HG03095 (cell line): ENCODE data around the gene RPIA.
A peak's percentile ranks its signal among the peaks of the same experiment; 100 is the strongest.

Source experiments
- ATAC-seq: cut with Tn5 transposase; IDR thresholded peaks from one replicate; pipeline ENCODE4 v1.9.1; 2021; ENCODE audit warnings: moderate library complexity; ENCODE audit not compliant: unreplicated experiment

RPIA gene

DNA sequence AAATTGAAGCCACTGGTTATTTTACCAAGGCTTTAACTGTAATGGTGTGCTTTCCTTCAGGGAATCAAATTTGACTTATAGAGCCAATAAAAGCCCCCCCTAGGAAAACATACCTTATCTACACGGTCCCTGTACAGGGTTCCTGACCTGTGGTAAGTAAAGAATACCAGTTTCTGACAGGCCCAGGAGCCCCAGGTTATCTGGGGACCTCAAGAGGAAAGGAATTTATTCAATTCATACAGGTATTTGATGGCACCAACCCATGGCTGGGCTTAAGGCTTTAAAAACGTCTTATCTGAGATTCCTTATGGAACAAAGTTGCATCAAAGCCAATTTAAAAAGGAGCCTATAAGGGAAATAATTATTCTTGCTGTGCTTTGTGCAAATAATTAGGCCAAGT, 7.0 kb upstream of the RPIA start:
- no peak for ATAC-seq

DNA sequence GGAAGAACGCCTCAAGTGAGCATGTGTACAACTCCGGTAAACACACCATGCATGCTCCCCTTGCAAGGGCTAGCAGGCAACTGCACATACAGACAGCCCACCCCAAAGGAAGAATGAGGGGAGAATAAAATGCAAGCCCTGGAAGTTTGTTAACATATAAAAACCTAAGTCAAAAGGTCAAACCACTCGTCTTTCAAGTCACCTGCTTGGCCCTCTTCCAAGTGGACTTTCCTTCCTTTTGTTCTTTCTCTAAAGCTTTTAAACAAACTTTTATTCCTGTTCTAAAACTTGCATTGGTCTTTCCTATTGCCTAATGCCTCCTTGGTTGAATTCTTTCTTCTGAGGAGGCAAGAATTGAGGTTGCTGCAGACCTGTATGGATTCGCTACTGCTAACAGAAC, 5.2 kb upstream of the RPIA start:
- ATAC-seq: no peak

DNA sequence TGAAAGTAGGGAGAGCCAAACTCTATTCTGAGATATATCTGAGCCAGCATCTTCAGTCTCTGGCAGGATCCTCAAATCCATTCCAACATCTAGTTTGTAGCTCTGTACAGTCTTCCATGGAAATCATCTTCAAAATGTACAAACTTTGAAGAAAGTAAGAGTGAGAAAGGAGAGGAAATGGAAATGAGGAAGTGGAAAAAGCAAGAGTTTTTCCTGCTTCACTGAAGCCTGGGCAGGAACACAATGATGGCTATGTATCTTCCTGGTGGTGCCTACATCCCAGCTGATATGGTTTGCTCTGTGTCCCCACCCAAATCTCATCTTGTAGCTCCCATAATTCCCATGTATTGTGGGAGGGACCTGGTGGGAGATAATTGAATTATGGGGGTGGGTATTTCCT, 4.1 kb upstream of the RPIA start:
- no peak for ATAC-seq

DNA sequence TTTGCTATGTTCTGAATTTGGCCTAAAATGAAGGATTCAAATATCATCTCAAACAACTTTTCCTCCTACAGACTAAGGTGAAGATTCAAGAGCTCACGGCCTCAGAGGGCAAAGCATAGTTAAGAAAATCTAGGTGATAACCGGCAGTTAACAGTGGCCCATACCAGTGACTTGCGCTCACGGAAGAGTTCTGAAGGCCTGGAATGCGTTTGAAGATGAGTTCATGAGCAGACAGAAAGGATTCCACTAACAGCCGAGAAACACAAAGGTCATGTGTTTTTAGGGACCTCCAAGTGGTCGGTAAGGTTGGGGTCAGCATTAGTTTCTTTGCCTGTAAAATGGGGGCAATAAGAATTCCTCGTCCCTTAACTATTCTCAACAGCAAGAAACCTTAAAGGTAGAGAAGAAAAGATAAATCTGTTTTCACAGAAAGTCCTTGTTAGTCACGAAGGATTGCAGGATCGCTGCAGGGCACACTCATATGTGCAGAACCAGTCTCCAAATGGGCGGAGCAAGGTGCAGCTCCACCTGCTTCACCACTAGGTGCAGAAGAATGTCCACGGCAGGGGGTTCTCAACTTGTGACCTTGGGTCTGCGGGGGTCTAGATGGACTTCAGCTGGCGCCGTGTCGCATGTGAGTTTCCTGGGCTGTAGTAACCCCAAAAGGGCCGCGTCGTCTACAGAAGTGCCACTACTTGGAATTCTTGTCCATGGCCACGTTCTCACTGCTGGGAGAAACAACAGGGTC, 708 bp upstream of the RPIA start:
- peak; percentile 10 for ATAC-seq

DNA sequence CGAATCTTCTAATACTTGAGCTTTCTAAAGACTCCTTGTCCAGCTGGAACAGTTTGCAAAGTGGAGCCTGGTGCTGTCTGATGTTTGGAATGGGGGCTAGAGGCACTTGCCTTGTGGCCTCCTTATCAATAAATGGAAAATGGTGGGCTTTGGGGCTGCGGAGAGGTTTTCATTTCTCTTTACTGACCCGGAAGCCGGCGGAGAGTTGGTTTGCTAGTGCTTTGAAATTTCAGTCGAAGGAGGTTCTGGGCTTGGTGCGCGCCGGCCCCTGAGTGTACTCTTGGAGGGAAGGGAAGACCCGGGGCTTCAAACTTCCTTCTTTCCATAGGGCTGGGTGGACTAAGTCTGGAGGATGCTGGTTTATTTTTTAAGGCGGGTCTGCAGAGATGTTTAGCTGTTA, 714 bp downstream of the RPIA start:
- ATAC-seq: no peak

DNA sequence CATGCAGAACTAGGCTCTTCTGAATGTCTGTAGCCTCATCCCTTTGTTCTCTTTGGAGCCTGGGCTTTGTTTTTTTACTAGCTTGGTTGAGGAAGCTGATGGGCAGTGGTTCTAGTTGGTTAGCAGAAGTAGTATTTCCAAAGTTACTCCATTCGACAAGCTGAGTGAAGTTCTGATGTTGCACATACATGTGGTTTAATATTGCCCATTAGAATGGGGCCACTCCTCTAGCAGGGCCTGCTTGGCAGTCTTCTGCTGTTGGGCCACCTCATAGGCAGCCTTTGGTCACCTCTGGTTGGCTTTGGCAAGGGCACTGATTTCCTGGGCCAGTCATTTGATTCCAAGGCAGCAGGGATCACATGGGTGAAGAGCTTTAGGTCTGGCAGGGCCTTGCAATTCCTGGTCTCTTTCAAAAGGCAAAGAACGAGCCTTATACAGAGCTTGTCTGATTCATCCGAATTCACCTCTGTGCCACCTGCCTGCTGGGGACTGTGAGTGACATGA, 2.5 kb downstream of the RPIA start:
- ATAC-seq: no peak

DNA sequence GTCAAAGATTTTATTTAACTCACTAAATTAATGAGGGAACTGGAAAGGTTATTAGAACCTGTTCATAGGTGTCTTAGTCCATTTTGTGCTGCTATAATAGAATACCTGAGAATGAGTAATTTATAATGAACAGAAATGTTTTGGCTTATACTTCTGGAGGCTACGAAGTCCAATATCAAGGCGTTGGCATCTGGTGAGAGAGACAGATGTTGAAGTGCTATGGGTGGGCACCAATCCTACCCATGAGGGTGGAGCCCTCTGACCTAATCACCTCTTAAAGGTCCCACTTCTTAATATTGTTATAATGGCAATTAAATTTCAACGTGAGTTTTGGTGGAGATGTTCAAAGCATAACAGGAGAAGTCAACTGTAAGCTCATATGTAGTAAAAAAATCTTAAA, 5.1 kb downstream of the RPIA start:
- ATAC-seq: no peak

DNA sequence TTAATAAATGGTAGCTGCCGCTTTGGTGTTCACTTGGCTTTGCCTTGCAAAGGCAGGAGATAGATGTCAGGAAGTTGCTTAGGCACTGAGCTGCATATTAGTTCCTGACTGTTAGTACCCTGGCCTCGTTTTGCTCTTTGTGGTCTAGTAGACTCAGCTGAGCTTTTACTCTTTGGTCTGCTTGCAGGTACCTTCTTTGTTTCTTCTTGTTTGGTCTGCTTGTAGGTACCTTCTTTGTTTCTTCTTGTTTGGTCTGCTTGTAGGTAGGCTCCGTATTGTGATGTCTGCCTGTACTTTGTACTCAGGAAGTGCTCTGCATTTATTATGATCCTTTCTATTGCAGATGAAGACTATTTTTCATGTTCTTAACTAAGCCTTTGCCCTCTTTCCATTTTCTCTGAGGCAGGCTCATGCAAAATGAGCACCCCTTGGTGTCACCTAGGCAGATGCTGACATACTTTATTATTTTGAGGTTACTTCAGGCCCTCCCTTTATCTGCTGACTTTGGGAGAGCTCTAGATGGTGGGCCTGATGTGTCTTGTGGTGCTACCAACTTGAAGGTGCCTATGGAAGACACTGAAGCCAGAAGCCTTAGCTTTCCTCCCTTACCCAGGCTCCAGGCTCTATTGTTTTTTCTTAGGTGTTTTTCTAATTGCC, 6.0 kb downstream of the RPIA start:
- no peak for ATAC-seq

DNA sequence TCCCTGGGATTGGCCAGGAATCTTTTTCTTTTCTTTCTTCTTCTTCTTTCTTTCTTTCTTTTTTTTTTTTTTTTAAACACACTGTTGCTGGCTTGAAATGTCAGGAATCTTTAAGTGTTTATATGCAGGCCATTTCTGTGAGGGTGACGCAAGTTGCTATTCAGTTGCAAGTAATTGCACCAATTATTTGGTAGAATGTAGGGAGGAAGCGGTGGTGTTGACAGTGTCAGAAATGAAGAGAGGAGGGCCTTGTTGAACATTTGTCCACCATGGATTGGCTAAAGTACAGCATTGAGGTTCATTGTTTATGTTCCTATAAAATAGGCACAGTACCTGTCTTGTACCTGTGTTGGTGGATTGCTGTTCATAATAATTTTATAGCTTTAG, 6.5 kb downstream of the RPIA start:
- ATAC-seq: no peak

DNA sequence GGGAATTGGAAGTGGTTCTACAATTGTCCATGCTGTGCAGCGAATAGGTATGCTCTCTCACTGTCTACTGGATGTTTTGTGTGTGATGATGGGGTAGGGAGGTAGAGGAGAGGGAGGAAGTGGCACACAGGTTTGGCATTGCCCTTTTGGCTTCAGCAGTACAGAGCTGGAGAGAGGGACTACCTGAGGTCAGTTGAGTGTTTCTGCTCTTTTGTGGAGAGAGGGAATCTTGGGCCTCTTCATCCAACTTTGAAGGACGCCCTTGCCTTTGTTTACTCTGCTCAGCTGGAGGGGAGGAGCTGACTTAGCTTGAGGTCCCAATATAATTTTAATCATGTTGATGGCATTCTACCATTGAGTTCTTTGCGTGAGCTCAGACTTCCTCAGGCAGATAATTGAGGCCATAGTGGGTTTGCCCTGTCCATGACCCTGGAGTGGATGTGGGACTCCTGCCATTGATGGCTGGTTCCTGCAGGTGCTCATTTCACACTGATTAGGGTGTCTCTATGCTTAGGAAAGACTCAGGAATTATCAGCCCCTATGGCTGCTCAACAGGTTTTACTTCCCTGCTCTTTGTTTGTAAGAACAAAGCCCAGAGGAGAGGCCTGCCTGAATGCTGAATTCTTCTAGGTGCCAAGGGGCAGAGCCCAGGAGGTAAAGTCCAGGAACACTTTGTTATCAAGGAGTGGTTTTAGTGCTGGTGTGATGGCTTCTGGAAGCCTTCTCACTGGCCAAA, 7.2 kb downstream of the RPIA start:
- ATAC-seq: no peak

DNA sequence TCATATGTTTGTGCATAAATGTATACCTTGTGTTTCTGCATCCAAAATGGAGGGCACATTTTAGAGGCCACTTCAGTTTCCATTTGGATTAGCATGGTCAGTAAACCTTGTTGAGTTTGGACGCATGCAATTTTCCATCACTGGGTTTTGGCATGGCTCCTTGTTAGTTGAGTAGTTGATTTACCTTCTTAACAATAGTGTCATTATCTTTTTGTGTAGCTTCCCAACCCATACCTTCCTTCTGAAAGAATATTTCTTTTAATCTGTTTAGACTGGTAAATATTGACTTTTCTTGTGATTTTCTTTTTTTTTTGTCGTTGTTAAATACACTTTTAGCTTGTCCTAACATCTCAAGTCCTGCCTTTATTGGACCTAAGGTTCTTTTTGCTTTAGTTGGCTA, 15.5 kb downstream of the RPIA start:
- ATAC-seq: no peak

DNA sequence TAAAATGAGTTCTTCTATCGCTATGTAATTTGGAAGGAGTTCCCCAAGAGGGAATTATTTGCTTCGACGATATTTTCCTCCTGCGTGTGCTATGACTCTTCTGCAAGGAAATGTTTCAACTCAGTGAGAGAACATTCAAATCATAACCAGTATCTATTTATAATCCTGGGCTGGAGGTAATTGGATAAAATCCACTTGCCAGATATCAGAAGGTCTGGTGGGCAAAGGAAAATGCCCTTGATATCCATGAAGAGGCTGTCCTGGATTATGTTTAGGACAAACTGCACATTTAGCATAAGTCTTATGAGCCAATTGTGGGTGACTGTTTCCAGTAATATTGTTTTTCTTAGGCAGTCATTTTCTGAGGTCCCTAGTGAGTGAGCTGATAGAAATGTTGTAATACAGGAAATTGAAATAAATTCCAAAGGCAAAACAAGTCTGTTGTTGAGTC, 17.7 kb downstream of the RPIA start:
- ATAC-seq: no peak

DNA sequence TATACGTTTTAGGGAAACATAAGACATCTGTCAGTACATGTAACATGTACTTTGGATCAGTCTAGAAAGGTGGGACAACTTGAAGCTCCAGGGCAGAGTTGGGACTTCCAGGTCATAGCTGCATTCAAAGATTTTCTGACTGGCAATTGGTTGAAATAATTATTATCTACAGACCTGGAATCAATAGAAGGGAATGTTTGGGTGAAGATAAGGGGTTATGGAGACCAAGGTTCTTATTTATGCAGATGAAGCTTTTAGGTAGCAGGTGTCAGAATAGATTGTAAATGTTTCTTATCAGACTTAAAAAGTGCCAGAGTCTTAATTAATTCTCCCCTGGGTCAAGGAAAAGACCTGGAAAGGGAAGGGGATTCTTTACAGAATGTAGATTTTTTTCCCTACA, 19.8 kb downstream of the RPIA start:
- ATAC-seq: no peak

DNA sequence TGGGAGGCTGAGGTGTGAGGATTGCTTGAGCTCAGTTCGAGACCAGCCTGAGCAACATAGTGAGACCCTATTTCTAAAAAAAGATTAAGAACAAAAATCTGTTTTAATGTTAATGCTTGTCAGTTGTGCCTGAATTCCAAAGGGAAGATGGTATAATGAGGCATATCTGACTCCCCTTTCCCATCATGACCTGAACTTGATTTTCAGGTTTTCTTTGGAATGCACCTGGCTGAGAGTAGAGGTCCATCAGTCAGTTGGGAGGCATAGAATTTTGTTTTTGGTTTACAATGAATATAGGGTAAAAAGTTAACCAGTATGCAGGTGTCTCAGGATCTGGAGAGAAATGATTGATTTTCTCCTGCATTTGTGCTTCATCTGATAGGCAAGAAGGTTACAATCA, 20.4 kb downstream of the RPIA start:
- no peak for ATAC-seq

DNA sequence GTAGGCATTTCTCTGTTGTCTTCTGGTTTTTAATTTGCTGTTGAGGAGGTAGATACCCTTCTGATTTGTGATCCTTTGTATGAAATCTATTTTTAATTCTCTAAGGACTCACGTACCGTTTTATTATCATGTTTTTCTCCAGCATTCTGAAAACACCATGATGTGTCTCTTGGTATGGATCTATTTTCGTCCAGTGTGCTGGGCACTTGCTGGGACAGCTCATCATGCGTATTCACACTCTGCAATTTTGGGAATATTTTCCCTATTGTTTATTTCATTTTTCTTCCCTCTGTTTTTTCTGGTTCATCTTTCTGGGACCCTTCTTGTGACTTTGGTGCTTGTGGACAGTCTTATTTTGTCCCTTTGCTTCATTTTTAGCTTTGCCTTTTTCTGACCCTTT, 21.9 kb downstream of the RPIA start:
- ATAC-seq: no peak

DNA sequence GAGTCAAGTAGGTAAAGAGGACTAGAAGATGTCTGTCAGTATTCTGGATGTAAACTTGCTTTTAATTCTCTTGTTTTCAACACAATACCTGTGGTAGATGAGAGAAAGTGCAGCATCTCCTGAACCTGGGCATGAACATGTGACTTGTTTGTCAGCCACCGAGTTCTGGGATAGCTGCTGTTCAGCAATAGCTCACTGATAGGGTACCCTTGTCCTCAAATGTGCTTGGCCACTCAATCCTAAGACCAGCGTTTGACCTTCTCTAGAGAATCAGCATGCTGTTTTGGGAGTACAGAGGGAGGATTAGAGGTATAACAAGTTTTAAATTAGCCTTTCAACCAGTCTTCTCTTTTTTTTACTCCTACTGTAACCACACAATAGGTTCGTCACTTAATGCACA, 23.2 kb downstream of the RPIA start:
- ATAC-seq: no peak

DNA sequence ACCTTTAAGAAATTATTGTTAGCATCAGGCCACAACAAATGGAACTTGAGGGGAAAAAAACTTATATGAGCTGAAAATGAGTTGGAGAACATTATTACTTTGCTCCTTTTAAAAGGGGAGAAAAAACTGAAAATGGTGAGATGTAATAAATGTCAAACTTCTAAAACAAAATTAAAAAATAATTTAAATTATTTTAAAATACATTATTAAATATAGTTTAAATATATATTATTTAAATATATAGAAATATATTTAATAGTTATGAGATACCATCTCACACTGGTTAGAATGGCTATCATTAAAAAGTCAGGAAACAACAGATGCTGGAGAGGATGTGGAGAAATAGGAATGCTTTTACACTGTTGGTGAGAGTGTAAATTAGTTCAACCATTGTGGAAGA, 28.9 kb downstream of the RPIA start:
- no peak for ATAC-seq

DNA sequence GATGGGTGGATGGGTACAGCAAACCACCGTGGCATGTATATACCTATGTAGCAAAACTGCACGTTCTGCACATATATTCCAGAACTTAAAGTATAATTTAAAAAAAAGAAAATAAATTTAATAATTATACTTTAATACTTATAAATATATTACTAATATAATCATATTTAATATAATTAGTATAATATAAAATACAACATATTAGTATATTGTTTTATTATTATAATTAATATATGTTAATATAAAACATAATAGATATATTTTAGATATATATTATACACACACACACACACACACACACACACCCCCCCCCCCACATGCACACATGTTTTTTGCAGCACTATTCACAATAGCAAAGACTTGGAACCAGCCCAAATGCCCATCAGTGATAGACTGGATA, 29.8 kb downstream of the RPIA start:
- no peak for ATAC-seq

DNA sequence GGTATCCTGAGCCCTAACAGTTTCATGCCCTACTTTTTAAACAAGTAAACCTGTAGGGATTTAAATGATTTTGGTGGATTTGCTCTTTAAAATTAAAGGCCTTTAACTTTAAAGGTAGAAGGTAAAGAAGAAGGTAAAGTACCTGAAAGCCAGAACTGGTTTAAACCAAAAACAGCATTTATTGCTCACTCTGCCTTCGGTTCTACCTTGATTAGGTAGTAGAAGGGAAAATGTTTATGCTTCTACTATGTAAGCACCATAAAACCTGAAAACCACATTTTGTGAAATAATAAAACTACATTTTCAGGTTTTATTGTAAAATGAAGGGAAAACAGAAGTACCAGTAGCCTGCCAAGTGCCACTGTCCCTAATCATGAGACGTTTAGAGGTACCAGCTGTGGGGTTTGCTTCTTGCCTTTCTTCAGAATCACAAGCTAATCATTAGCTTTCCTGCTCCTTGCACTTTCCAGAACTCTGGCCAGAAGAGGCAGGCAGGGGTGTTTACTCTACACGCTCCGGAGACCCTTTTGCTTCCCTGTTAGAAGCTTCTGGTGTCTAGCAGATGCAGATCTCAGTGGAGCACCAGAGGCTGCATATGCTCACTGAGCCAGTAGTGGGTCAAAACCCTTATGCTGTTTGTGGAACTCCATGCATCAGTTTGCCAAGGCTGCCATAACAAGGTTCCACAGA, 33.3 kb downstream of the RPIA start:
- no peak for ATAC-seq

DNA sequence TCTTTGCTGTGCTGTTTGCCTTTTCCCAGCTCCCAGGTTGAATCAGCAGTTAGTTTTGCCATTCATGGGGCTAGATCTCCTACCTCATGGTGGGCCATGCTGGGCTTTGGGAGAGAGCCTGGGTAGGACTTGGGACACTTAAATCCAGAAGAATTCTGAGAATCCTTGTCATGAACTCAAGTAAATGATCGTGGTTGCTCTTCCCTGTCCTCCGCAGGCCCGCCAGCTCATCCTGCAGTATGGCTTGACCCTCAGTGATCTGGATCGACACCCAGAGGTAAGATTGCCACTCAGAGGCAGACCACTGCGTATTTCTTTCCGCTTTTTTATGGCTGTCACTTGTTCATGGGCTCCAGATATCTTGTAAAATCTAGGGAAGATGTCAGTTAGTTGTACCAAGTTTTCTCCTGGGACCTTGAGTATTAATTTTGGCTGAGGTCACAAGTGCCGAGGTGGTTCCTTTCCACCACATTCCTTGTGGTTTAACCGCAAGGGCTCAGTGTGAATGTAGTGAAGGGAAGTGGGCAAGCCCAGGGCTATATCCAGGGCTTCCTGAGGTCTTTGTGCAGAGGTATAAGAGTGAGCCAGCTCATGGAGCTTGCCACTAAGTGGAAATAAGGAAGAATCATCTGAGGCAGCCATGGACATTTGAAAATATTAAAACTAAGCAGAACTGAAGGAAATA, 37.7 kb downstream of the RPIA start:
- no peak for ATAC-seq
